Embryonic facial prominence (tissue), 1 donor: ENCODE measurements around the gene OSBPL5.
"Not testable (repeated sequence)": the region's sequence is repeated elsewhere in the genome, so short reads cannot be mapped to it uniquely, and the experiment has no call there.

ENCODE experiments used
- DNase-seq: peaks from one replicate; pipeline ENCODE4 v3.0.0-alpha.2; 2016; ENCODE audit errors: extremely low spot score

OSBPL5 gene

GRCh38 chr11:3121931-3122774 lies 43.0 kb downstream of the OSBPL5 start:
- DNase-seq: no peak

GRCh38 chr11:3121416-3121815 lies 43.7 kb downstream of the OSBPL5 start:
- DNase-seq: no peak

GRCh38 chr11:3120071-3120792 lies 44.9 kb downstream of the OSBPL5 start:
- no peak for DNase-seq

GRCh38 chr11:3119141-3119821 lies 45.8 kb downstream of the OSBPL5 start:
- DNase-seq: no peak

- no peak for DNase-seq
Measured at GRCh38 chr11:3115321-3115720, 49.8 kb downstream of the OSBPL5 start.

GRCh38 chr11:3113661-3114060 lies 51.4 kb downstream of the OSBPL5 start:
- DNase-seq: not testable (repeated sequence)

- DNase-seq: no peak
Measured at GRCh38 chr11:3111919-3112690, 53.0 kb downstream of the OSBPL5 start.

GRCh38 chr11:3111466-3111865 lies 53.6 kb downstream of the OSBPL5 start:
- no peak for DNase-seq

GRCh38 chr11:3109921-3110706 lies 55.0 kb downstream of the OSBPL5 start:
- DNase-seq: no peak

GRCh38 chr11:3109434-3109833 lies 55.7 kb downstream of the OSBPL5 start:
- no peak for DNase-seq

- DNase-seq: no peak
Measured at GRCh38 chr11:3108183-3108721, 56.9 kb downstream of the OSBPL5 start.

- DNase-seq: no peak
Measured at GRCh38 chr11:3107608-3108182, 57.4 kb downstream of the OSBPL5 start.

GRCh38 chr11:3106736-3107524 lies 58.2 kb downstream of the OSBPL5 start:
- no peak for DNase-seq

GRCh38 chr11:3105791-3106735 lies 59.0 kb downstream of the OSBPL5 start:
- DNase-seq: no peak

GRCh38 chr11:3104961-3105790 lies 59.9 kb downstream of the OSBPL5 start:
- DNase-seq: no peak

GRCh38 chr11:3104051-3104714 lies 60.9 kb downstream of the OSBPL5 start:
- no peak for DNase-seq

GRCh38 chr11:3103076-3103475 lies 62.0 kb downstream of the OSBPL5 start:
- no peak for DNase-seq
